WERI-Rb-1 (cell line): ENCODE measurements around the gene DOK6.

Source experiments
- DNase-seq: peaks from one replicate; pipeline ENCODE4 v3.0.0-alpha.2; 2020
- H3K27ac ChIP-seq: fragments of 250-450 bp; sonication (Bioruptor Pico); 2 replicates; pipeline ENCODE4 v1.5.1; 2020; ENCODE audit warnings: mild to moderate bottlenecking, moderate library complexity
- H3K27me3 ChIP-seq: fragments of 250-450 bp; sonication (Bioruptor Pico); 2 replicates; pipeline ENCODE4 v1.5.1; 2021; ENCODE audit warnings: mild to moderate bottlenecking, low read depth, moderate library complexity; ENCODE audit not compliant: insufficient read depth, severe bottlenecking
- H3K36me3 ChIP-seq: fragments of 250-450 bp; sonication (Bioruptor Pico); 2 replicates; pipeline ENCODE4 v1.5.1; 2020; ENCODE audit warnings: mild to moderate bottlenecking, moderate library complexity
- H3K4me3 ChIP-seq: 2 replicates; pipeline ENCODE4 v1.5.1; 2011; ENCODE audit warnings: low read depth, mild to moderate bottlenecking, control low read depth, low read length
- H3K9me3 ChIP-seq: fragments of 250-450 bp; sonication (Bioruptor Pico); 2 replicates; pipeline ENCODE4 v1.5.1; 2021; ENCODE audit warnings: mild to moderate bottlenecking, moderate library complexity; ENCODE audit not compliant: severe bottlenecking
- CTCF ChIP-seq: IDR thresholded peaks from 2 replicates; pipeline ENCODE4 v1.5.1; 2011; ENCODE audit warnings: low read depth, mild to moderate bottlenecking, control low read depth, inconsistent platforms, low read length

Gene DOK6

DNA sequence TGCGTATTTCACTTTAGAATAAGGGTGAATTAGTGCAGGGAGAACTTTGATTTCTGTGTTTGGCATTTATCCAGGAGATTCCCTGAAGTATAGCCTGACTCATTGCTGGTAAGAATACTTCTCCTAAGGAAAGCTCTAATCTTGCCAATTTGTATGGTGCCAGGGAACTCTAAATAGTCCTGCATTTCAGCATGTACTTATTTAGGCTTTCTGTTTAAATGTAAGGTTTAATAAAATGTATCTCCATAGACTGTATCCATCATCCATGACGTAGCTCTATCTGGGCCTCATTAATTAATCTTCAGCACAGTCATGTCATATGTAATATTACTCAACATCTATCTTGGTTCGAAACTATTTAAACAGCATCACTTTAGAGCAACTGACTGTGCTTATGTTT is 127.7 kb downstream of the DOK6 start:
- no peak for TF ChIP-seq CTCF
- DNase-seq = no peak
- no peaks in the 10 kb centered on the region for H3K9me3 ChIP-seq

GRCh38 chr18:69529151-69529550 is 128.5 kb downstream of the DOK6 start:
- Histone ChIP-seq H3K27ac (no peak overlapping the region), H3K36me3 (no peaks in the 10 kb centered on the region), H3K9me3 (no peaks in the 10 kb centered on the region), H3K27me3 (no peaks in the 10 kb centered on the region), H3K4me3 (no peak overlapping the region)
- TF ChIP-seq CTCF = no peak
- no peak for DNase-seq

More for the DNA sequence above, 127.7 kb downstream of the DOK6 start:
- no peaks in the 10 kb centered on the region for H3K27me3 ChIP-seq
- no peaks in the 10 kb centered on the region for H3K36me3 ChIP-seq
- no peak overlapping the region for H3K4me3 ChIP-seq
- no peak overlapping the region for H3K27ac ChIP-seq

GRCh38 chr18:69531973-69532372 is 131.3 kb downstream of the DOK6 start:
- no peak overlapping the region for H3K27ac ChIP-seq
- H3K4me3 ChIP-seq = no peak overlapping the region
- H3K27me3 ChIP-seq = no peaks in the 10 kb centered on the region
- H3K9me3 ChIP-seq = no peaks in the 10 kb centered on the region
- TF ChIP-seq CTCF = no peak
- no peaks in the 10 kb centered on the region for H3K36me3 ChIP-seq
- no peak for DNase-seq

GRCh38 chr18:69537183-69537582 is 136.5 kb downstream of the DOK6 start:
- DNase-seq = no peak
- no peaks in the 10 kb centered on the region for H3K27me3 ChIP-seq

DNA sequence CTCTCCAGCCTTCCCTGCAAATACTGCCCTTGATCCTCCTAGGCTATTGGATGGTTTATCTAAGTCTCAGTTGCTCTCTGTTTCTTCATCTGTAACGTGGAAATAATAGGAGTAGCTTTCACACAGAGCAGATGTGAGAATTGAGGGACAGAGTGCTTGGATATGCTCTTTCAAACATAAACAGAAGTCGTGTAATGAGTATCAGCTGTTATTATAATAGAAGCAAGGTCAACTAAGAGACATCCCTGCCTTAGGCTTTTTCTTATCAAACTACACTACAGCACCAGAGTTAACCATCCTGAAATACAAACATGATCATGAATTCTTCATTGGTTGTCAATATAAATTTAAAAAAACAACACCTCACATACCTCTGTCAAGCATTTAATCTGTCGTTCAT is 138.2 kb downstream of the DOK6 start:
- no peaks in the 10 kb centered on the region for H3K27me3 ChIP-seq
- TF ChIP-seq CTCF = no peak
- no peak overlapping the region for H3K27ac ChIP-seq
- DNase-seq = no peak
- H3K4me3 ChIP-seq = no peak overlapping the region
- no peaks in the 10 kb centered on the region for H3K36me3 ChIP-seq
- no peaks in the 10 kb centered on the region for H3K9me3 ChIP-seq

More at GRCh38 chr18:69537183-69537582, 136.5 kb downstream of the DOK6 start:
- H3K4me3 ChIP-seq = no peak overlapping the region
- H3K27ac ChIP-seq = no peak overlapping the region
- TF ChIP-seq CTCF = no peak
- H3K9me3 ChIP-seq = no peaks in the 10 kb centered on the region
- H3K36me3 ChIP-seq = no peaks in the 10 kb centered on the region

DNA sequence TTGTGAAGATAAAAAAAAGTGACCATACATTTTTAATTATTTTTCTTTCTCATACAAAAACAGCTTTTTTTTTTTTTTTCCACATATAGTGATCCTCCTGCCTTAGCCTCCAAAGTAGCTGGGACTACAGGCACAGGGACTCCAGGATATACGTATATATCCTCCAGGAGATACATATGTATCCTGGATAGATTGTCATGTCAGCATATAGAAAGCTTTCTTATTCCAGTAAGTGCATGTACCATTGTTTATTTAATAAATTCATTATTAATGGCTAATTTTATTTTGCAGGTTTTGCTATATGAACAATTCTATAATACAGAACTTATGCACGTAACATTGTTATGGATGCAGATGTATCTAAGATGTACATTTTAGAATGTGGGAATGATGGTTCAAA is 138.7 kb downstream of the DOK6 start:
- Histone ChIP-seq H3K4me3 (no peak overlapping the region), H3K27ac (no peak overlapping the region), H3K36me3 (no peaks in the 10 kb centered on the region), H3K9me3 (no peaks in the 10 kb centered on the region), H3K27me3 (no peaks in the 10 kb centered on the region)
- no peak for DNase-seq
- TF ChIP-seq CTCF = no peak
